PC-3 (cell line): ENCODE measurements around the gene SPATA7. TPM values are rescaled to one million over a fixed set of nuclear protein-coding genes. Genes with fewer than 3 reads are reported as not detected.

ENCODE experiments used
- ATAC-seq: fragments of 200-7000 bp; cut with Tn5 transposase; 2 replicates; pipeline ENCODE4 v1.9.1; 2020; ENCODE audit warnings: mild to moderate bottlenecking, moderate library complexity
- BruUV-seq: library from RNA; stranded (reverse); fragments of 400-500 nt; replicated peaks from 2 replicates; lab custom pipeline; 2021; lab: Mats Ljungman, UMichigan
- CTCF ChIA-PET: fragments of 300-600 bp; sonication (Branson Sonifier 250); formaldehyde crosslinking; loops from one replicate; lab custom pipeline; 2022; ENCODE audit warnings: antibody characterized with exemption; lab: Charles Lee
- POLR2A ChIA-PET: fragments of 300-600 bp; sonication (Branson Sonifier 250); formaldehyde crosslinking; loops from one replicate; lab custom pipeline; 2022; ENCODE audit warnings: antibody characterized with exemption; ENCODE audit not compliant: unreplicated experiment; lab: Charles Lee
- DNase-seq: peaks from one replicate; pipeline ENCODE4 v3.0.0-alpha.2; 2015
- H2AFZ ChIP-seq: fragments of 300-600 bp; sonication (generic); 2 replicates; pipeline ENCODE4 v1.6.0; 2016; ENCODE audit warnings: antibody characterized with exemption, low read length
- H3F3A ChIP-seq: fragments of 300-600 bp; sonication (generic); one replicate; pipeline ENCODE4 v1.6.0; 2017; ENCODE audit warnings: antibody characterized with exemption, low read length, control low read depth, mild to moderate bottlenecking; ENCODE audit not compliant: unreplicated experiment
- H3K27ac ChIP-seq: fragments of 300-600 bp; sonication (generic); 2 replicates; pipeline ENCODE4 v1.5.1; 2016; ENCODE audit warnings: mild to moderate bottlenecking, low read length
- H3K27me3 ChIP-seq: fragments of 300-600 bp; sonication (generic); 2 replicates; pipeline ENCODE4 v1.6.1; 2016; ENCODE audit warnings: low read length, mixed read lengths
- H3K36me3 ChIP-seq: fragments of 300-600 bp; sonication (generic); 2 replicates; pipeline ENCODE4 v1.6.1; 2016; ENCODE audit warnings: low read depth, mixed run types, low read length, mixed read lengths
- H3K4me1 ChIP-seq: fragments of 300-600 bp; sonication (generic); 2 replicates; pipeline ENCODE4 v1.5.1; 2016; ENCODE audit warnings: low read length; ENCODE audit not compliant: insufficient read depth
- H3K4me2 ChIP-seq: fragments of 300-600 bp; sonication (generic); 2 replicates; pipeline ENCODE4 v1.6.0; 2016; ENCODE audit warnings: low read length
- H3K4me3 ChIP-seq: fragments of 300-600 bp; sonication (generic); 2 replicates; pipeline ENCODE4 v1.5.1; 2016; ENCODE audit warnings: mild to moderate bottlenecking, low read length, mixed read lengths
- H3K79me2 ChIP-seq: fragments of 300-600 bp; sonication (generic); 2 replicates; pipeline ENCODE4 v1.6.1; 2017; ENCODE audit warnings: low read length, mixed read lengths
- H3K9ac ChIP-seq: fragments of 300-600 bp; sonication (generic); 2 replicates; pipeline ENCODE4 v1.6.0; 2016; ENCODE audit warnings: mild to moderate bottlenecking, low read length
- H3K9me2 ChIP-seq: fragments of 300-600 bp; sonication (generic); replicated peaks from 2 replicates; pipeline ENCODE4 v1.6.1; 2016; ENCODE audit warnings: mixed run types, low read length, mixed read lengths
- H3K9me3 ChIP-seq: fragments of 300-600 bp; sonication (generic); 2 replicates; pipeline ENCODE4 v1.6.1; 2016; ENCODE audit warnings: low read length, mixed read lengths
- H4K20me1 ChIP-seq: fragments of 300-600 bp; sonication (generic); 2 replicates; pipeline ENCODE4 v1.6.1; 2016; ENCODE audit warnings: low read length, mixed read lengths
- EZH2 ChIP-seq: fragments of 300-600 bp; sonication (generic); IDR thresholded peaks from one replicate; pipeline ENCODE4 v1.6.1; 2017; ENCODE audit warnings: antibody characterized with exemption, mild to moderate bottlenecking, low read length; ENCODE audit not compliant: unreplicated experiment
- EZH2phosphoT487 ChIP-seq: fragments of 300-600 bp; sonication (generic); IDR thresholded peaks from 2 replicates; pipeline ENCODE4 v1.6.1; 2018; ENCODE audit warnings: mild to moderate bottlenecking, antibody characterized with exemption, low read length, borderline replicate concordance
- intact Hi-C: fragments of 100-400 bp; cut with micrococcal nuclease; formaldehyde crosslinking; loops from 2 replicates; pipeline ENCODE4 v1.9.0; 2023
- total RNA-seq: library from RNA; depleted of rRNA; stranded (reverse); fragments of >200 nt; gene quantifications from 2 replicates; pipeline ENCODE4 v1.2.3, GENCODE V29; 2014
- TF ChIP-seq, protein P1 (sequence below): fragments of 300-600 bp; sonication (generic); conservative IDR thresholded peaks from 2 replicates; pipeline ENCODE4 v1.5.1; 2017; ENCODE audit warnings: antibody characterized with exemption, low read depth, mild to moderate bottlenecking, low read length

SPATA7 gene
- total RNA-seq, 1 experiment from 2014 or later: 2.8 TPM

DNA sequence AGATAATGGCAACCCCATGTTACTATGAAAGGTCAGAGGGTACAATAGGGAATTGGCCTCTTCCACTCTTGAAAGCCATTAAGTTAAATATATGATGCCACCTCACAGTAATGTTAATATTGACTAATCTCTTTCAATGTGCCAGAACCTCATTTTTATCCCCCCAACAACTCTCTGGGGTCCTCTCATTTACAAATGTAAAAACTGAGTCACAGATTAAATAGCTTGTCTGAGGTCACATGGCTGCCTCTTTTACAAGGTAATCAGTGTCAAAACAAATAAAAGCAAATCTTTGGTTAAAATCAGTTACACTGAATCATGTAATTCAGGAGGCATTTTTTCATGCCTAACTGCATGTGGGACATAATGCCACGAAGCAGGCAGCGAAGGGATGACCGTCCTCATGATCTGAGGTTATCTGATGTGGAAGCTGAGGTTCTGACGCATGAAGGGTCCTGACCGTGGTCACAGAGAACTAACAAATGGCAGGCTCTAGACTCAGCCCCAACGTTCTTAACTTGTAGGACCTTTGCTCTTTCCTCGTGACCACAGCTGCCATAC is 90.8 kb downstream of the SPATA7 start:
- H3K9me3 ChIP-seq: no peaks in the 10 kb centered on the region
- CTCF ChIA-PET: interaction anchor here (0.8 kb wide), 1 partner anchor 287 kb away, joined by 4 read pairs; no protein-coding TSS in a partner anchor
- no peak overlapping the region for H3K4me2 ChIP-seq
- H3F3A ChIP-seq: no peaks in the 10 kb centered on the region
- peak; percentile 65 for ATAC-seq
- no peaks in the 10 kb centered on the region for H3K9me2 ChIP-seq
- H3K36me3 ChIP-seq: 0 out of 2 replicates have a peak, but pooled peaks cover 5% of the 10 kb centered on the region
- DNase-seq: peak; percentile 45
- H3K79me2 ChIP-seq: no peaks in the 10 kb centered on the region
- POLR2A ChIA-PET: no interaction called here
- intact Hi-C loops: no loop called here
- 0 out of 2 replicates have a peak overlapping the region, but pooled peaks have one; percentile 3 for H3K27ac ChIP-seq
- H3K4me3 ChIP-seq: no peak overlapping the region
- no peaks in the 10 kb centered on the region for H3K27me3 ChIP-seq
- H4K20me1 ChIP-seq: no peaks in the 10 kb centered on the region
- H3K4me1 ChIP-seq: peaks cover 12% of the 10 kb centered on the region
- BruUV-seq: no TSS peak
- no peak overlapping the region for H3K9ac ChIP-seq
- no peak overlapping the region for H2AFZ ChIP-seq
- TF ChIP-seq EZH2phosphoT487 (no peak), EZH2 (no peak)
- TF ChIP-seq, protein P1, sequence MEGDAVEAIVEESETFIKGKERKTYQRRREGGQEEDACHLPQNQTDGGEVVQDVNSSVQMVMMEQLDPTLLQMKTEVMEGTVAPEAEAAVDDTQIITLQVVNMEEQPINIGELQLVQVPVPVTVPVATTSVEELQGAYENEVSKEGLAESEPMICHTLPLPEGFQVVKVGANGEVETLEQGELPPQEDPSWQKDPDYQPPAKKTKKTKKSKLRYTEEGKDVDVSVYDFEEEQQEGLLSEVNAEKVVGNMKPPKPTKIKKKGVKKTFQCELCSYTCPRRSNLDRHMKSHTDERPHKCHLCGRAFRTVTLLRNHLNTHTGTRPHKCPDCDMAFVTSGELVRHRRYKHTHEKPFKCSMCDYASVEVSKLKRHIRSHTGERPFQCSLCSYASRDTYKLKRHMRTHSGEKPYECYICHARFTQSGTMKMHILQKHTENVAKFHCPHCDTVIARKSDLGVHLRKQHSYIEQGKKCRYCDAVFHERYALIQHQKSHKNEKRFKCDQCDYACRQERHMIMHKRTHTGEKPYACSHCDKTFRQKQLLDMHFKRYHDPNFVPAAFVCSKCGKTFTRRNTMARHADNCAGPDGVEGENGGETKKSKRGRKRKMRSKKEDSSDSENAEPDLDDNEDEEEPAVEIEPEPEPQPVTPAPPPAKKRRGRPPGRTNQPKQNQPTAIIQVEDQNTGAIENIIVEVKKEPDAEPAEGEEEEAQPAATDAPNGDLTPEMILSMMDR: no peak

DNA sequence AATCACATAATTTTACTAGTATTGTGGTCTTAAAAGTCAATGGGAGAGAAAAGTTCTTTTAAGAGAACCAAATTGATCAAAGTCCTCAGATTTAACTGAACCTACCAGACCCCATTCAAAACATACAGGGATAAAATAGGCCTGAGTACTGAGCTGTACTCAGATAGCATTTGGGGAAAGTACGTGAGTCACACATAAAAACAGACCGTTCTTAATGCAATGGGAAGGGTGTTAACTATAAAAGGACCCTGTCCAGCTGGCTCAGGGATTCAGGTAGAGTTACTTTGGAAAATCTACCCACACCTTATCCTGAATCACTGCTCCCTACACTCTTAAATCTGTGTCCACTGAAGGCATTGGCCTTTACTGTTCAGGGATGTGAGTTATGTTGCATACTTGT is 91.4 kb downstream of the SPATA7 start:
- no peak overlapping the region for H3K9ac ChIP-seq
- no peak overlapping the region for H3K4me2 ChIP-seq
- TF ChIP-seq EZH2 (no peak), EZH2phosphoT487 (no peak)
- TF ChIP-seq, protein P1: no peak
- DNase-seq (no peak), ATAC-seq (peak; percentile 32; the same call in 1 of the 2 replicates)
- H3K4me3 ChIP-seq: no peak overlapping the region
- no peak overlapping the region for H2AFZ ChIP-seq
- POLR2A ChIA-PET: no interaction called here
- BruUV-seq: no TSS peak
- intact Hi-C loops: no loop called here
- no peaks in the 10 kb centered on the region for H3K9me3 ChIP-seq
- 0 out of 2 replicates have a peak overlapping the region, but pooled peaks have one; percentile 3 for H3K27ac ChIP-seq
- no peaks in the 10 kb centered on the region for H3F3A ChIP-seq
- no peaks in the 10 kb centered on the region for H3K9me2 ChIP-seq
- CTCF ChIA-PET: interaction anchor here (0.8 kb wide), 1 partner anchor 288 kb away, joined by 4 read pairs; no protein-coding TSS in a partner anchor
- peaks cover 12% of the 10 kb centered on the region for H3K4me1 ChIP-seq
- 0 out of 2 replicates have a peak, but pooled peaks cover 5% of the 10 kb centered on the region for H3K36me3 ChIP-seq
- H3K27me3 ChIP-seq: no peaks in the 10 kb centered on the region
- H4K20me1 ChIP-seq: no peaks in the 10 kb centered on the region
- H3K79me2 ChIP-seq: no peaks in the 10 kb centered on the region
